ENCODE results near the gene ICE1. TPM values are rescaled to one million over a fixed set of nuclear protein-coding genes. Genes with fewer than 3 reads are reported as not detected.

Gene ICE1
- total RNA-seq, 1 experiment from 2014 or later, result 48.9 TPM

DNA sequence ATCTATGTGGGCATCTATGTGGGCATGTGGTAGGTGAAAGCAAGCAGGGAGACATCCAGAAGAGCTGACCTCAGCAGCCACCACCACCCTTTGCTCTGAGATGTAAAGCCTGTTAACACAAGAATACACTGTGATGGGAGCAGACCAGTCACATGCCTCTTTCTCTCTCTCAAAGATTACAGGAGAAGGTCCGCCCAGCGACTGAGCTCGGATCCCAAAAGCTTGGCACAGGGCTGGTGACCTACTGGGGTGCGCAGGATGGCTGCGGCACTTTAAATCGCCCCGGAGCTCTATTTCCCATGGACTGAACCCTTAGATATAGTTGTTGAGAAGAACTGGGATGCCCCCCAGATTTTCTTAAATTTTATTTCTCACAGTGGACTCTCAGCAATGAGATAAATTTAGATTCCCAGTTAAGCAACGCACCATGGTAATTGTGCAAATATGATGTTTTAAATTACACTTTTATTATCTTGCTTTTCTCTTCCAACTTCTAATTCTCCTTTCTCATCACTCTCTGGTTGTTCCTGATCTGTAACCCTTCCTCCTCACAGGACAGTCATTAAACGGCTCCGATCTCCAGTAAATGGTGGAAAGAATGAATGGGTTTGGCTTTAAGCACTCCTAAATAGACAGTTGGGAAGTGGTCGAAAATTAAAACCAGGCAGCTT is 37.7 kb upstream of the ICE1 start (continued):
- TF ChIP-seq, protein P1, sequence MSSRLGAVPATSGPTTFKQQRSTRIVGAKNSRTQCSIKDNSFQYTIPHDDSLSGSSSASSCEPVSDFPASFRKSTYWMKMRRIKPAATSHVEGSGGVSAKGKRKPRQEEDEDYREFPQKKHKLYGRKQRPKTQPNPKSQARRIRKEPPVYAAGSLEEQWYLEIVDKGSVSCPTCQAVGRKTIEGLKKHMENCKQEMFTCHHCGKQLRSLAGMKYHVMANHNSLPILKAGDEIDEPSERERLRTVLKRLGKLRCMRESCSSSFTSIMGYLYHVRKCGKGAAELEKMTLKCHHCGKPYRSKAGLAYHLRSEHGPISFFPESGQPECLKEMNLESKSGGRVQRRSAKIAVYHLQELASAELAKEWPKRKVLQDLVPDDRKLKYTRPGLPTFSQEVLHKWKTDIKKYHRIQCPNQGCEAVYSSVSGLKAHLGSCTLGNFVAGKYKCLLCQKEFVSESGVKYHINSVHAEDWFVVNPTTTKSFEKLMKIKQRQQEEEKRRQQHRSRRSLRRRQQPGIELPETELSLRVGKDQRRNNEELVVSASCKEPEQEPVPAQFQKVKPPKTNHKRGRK (CRISPR knock-in tag; IDR thresholded peaks at IDR 0.05; ENCODE audit: borderline replicate concordance), result no peak

DNA sequence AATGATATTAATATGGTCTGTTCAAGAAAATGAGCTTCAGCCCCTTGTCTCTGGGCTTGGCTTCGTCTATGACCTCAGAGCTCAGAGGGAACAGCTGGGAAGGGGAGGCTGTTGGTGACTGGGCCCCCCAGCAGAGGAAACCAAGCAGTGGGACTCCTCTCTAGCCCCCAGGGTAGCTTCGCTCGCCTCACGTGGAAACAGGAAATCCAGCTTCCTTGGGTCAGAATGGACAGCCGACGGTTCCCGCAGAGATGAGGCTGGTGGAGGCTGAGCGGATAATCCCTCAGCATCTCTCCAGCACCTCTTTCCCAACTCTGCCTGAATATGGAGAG is 37.2 kb upstream of the ICE1 start:
- CTCF ChIA-PET, result interaction anchor here (1.0 kb wide), 1 partner anchor 92 kb away, joined by 4 read pairs; no protein-coding TSS in a partner anchor
- DNase-seq (ENCODE audit: low spot score) (no peak), ATAC-seq (no peak)
- peaks cover 6% of the 10 kb centered on the region; the same call in 1 of the 2 replicates for H3K9me3 Mint-ChIP-seq
- no peak overlapping the region for H3K27ac Mint-ChIP-seq
- H3K36me3 Mint-ChIP-seq, result peaks cover 2% of the 10 kb centered on the region; the same call in 1 of the 2 replicates
- H3K4me3 Mint-ChIP-seq, result no peak overlapping the region
- no peaks in the 10 kb centered on the region for H3K27me3 Mint-ChIP-seq (ENCODE audit: low read depth)
- POLR2A ChIA-PET, result no interaction called here
- H3K4me1 Mint-ChIP-seq, result peaks cover 17% of the 10 kb centered on the region
- TF ChIP-seq RORB (CRISPR knock-in tag; IDR thresholded peaks at IDR 0.05) (no peak), ZNF671 (CRISPR knock-in tag; IDR thresholded peaks at IDR 0.05) (no peak), FOXJ3 (CRISPR knock-in tag; IDR thresholded peaks at IDR 0.05; ENCODE audit: borderline replicate concordance) (no peak), KAT7 (CRISPR knock-in tag; IDR thresholded peaks at IDR 0.05; ENCODE audit: borderline replicate concordance) (no peak), SP1 (CRISPR knock-in tag; conservative IDR thresholded peaks at IDR 0.05) (no peak), GABPB1 (CRISPR knock-in tag; IDR thresholded peaks at IDR 0.05) (no peak), TEAD1 (CRISPR knock-in tag; IDR thresholded peaks at IDR 0.05) (no peak), NFYB (CRISPR knock-in tag; conservative IDR thresholded peaks at IDR 0.05; ENCODE audit: low read depth) (no peak), MXD4 (CRISPR knock-in tag; IDR thresholded peaks at IDR 0.05; ENCODE audit: borderline replicate concordance) (no peak), CREM (CRISPR knock-in tag; IDR thresholded peaks at IDR 0.05) (no peak)
- TF ChIP-seq, protein P2, sequence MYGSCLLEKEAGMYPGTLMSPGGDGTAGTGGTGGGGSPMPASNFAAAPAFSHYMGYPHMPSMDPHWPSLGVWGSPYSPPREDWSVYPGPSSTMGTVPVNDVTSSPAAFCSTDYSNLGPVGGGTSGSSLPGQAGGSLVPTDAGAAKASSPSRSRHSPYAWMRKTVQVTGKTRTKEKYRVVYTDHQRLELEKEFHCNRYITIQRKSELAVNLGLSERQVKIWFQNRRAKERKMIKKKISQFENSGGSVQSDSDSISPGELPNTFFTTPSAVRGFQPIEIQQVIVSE (CRISPR knock-in tag; IDR thresholded peaks at IDR 0.05; ENCODE audit: borderline replicate concordance), result no peak
- TF ChIP-seq, protein P3, sequence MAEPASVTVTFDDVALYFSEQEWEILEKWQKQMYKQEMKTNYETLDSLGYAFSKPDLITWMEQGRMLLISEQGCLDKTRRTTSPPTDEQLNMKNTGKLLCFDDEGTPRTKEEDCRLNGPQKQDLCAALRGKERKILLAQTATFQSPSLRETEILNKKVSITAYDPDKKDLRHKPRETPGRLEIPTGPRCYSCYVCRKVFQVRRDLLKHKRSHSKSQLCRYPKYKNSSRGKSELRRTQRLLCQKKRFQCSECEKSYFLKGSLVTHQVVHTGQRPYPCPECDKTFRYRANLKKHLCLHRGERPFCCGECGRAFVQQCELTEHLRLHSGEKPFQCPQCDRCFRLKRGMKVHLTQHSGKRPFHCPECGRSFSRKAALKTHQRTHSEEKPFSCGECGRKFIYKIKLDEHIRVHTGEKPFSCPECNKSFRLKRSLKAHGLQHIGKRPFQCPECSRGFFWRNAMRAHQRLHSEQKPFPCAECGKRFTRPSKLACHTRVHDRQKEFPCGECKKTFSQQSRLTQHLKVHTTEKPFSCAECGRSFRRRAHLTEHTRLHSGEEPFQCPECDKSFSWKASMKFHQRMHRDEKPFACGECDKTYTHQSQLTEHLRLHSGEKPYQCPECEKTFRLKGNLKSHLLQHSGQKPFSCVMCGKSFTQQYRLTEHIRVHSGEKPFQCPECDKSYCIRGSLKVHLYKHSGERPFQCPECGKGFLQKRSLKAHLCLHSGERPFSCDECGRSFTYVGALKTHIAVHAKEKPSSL (CRISPR knock-in tag; conservative IDR thresholded peaks at IDR 0.05), result no peak
- TF ChIP-seq, protein P4, sequence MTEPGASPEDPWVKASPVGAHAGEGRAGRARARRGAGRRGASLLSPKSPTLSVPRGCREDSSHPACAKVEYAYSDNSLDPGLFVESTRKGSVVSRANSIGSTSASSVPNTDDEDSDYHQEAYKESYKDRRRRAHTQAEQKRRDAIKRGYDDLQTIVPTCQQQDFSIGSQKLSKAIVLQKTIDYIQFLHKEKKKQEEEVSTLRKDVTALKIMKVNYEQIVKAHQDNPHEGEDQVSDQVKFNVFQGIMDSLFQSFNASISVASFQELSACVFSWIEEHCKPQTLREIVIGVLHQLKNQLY (CRISPR knock-in tag; IDR thresholded peaks at IDR 0.05), result no peak
- TF ChIP-seq, protein P5, sequence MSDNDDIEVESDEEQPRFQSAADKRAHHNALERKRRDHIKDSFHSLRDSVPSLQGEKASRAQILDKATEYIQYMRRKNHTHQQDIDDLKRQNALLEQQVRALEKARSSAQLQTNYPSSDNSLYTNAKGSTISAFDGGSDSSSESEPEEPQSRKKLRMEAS (CRISPR knock-in tag; IDR thresholded peaks at IDR 0.05), result no peak
- TF ChIP-seq, protein P6, sequence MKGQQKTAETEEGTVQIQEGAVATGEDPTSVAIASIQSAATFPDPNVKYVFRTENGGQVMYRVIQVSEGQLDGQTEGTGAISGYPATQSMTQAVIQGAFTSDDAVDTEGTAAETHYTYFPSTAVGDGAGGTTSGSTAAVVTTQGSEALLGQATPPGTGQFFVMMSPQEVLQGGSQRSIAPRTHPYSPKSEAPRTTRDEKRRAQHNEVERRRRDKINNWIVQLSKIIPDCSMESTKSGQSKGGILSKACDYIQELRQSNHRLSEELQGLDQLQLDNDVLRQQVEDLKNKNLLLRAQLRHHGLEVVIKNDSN (CRISPR knock-in tag; IDR thresholded peaks at IDR 0.05), result no peak
- TF ChIP-seq, protein P7, sequence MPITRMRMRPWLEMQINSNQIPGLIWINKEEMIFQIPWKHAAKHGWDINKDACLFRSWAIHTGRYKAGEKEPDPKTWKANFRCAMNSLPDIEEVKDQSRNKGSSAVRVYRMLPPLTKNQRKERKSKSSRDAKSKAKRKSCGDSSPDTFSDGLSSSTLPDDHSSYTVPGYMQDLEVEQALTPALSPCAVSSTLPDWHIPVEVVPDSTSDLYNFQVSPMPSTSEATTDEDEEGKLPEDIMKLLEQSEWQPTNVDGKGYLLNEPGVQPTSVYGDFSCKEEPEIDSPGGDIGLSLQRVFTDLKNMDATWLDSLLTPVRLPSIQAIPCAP (CRISPR knock-in tag; IDR thresholded peaks at IDR 0.05), result no peak
- TF ChIP-seq, protein P8, sequence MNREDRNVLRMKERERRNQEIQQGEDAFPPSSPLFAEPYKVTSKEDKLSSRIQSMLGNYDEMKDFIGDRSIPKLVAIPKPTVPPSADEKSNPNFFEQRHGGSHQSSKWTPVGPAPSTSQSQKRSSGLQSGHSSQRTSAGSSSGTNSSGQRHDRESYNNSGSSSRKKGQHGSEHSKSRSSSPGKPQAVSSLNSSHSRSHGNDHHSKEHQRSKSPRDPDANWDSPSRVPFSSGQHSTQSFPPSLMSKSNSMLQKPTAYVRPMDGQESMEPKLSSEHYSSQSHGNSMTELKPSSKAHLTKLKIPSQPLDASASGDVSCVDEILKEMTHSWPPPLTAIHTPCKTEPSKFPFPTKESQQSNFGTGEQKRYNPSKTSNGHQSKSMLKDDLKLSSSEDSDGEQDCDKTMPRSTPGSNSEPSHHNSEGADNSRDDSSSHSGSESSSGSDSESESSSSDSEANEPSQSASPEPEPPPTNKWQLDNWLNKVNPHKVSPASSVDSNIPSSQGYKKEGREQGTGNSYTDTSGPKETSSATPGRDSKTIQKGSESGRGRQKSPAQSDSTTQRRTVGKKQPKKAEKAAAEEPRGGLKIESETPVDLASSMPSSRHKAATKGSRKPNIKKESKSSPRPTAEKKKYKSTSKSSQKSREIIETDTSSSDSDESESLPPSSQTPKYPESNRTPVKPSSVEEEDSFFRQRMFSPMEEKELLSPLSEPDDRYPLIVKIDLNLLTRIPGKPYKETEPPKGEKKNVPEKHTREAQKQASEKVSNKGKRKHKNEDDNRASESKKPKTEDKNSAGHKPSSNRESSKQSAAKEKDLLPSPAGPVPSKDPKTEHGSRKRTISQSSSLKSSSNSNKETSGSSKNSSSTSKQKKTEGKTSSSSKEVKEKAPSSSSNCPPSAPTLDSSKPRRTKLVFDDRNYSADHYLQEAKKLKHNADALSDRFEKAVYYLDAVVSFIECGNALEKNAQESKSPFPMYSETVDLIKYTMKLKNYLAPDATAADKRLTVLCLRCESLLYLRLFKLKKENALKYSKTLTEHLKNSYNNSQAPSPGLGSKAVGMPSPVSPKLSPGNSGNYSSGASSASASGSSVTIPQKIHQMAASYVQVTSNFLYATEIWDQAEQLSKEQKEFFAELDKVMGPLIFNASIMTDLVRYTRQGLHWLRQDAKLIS (CRISPR knock-in tag; IDR thresholded peaks at IDR 0.05; ENCODE audit: borderline replicate concordance), result no peak
- TF ChIP-seq, protein P9, sequence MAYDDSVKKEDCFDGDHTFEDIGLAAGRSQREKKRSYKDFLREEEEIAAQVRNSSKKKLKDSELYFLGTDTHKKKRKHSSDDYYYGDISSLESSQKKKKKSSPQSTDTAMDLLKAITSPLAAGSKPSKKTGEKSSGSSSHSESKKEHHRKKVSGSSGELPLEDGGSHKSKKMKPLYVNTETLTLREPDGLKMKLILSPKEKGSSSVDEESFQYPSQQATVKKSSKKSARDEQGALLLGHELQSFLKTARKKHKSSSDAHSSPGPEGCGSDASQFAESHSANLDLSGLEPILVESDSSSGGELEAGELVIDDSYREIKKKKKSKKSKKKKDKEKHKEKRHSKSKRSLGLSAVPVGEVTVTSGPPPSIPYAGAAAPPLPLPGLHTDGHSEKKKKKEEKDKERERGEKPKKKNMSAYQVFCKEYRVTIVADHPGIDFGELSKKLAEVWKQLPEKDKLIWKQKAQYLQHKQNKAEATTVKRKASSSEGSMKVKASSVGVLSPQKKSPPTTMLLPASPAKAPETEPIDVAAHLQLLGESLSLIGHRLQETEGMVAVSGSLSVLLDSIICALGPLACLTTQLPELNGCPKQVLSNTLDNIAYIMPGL (CRISPR knock-in tag; IDR thresholded peaks at IDR 0.05), result no peak

Data from WTC11 (cell line).